Psoas muscle (tissue), 8 donors: ENCODE data around the gene TXLNG. TPM values are rescaled to one million over a fixed set of nuclear protein-coding genes. Genes with fewer than 3 reads are reported as not detected.
A peak's percentile ranks its signal among the peaks of the same experiment; 100 is the strongest.

Experiments used
- ATAC-seq, 4 donors: fragments of 200-7000 bp; cut with Tn5 transposase; one replicate each; pipeline ENCODE4 v1.9.1; 2020; ENCODE audit warnings: moderate library complexity in 3 of 4, mild to moderate bottlenecking in 2 of 4
- DNase-seq, 2 donors: peaks; one replicate each; pipeline ENCODE4 v3.0.0-alpha.2; 2020
- H3K27ac ChIP-seq: fragments of 200-600 bp; one replicate; pipeline ENCODE4 v1.8.0; 2022
- H3K27me3 ChIP-seq, 3 donors: fragments of 200-600 bp in 1 of 3; one replicate each; pipeline versions ENCODE4 v1.6.1 to v1.8.0; 2013 to 2022; ENCODE audit warnings: low read length in 2 of 3, mild to moderate bottlenecking in 2 of 3, moderate library complexity in 1 of 3; ENCODE audit not compliant: insufficient read depth in 3 of 3
- H3K36me3 ChIP-seq, 2 donors: fragments of 200-600 bp in 1 of 2; one replicate each; pipeline versions ENCODE4 v1.6.1 to v1.8.0; 2013 to 2022; ENCODE audit warnings: low read depth in 1 of 2, mild to moderate bottlenecking in 1 of 2, moderate library complexity in 1 of 2; ENCODE audit not compliant: insufficient read depth in 1 of 2
- H3K4me1 ChIP-seq: fragments of 200-600 bp; one replicate; pipeline ENCODE4 v1.8.0; 2022
- H3K4me3 ChIP-seq: fragments of 200-600 bp; one replicate; pipeline ENCODE4 v1.8.0; 2022; ENCODE audit warnings: mild to moderate bottlenecking
- H3K9me3 ChIP-seq: fragments of 200-600 bp; one replicate; pipeline ENCODE4 v1.8.0; 2022
- CTCF ChIP-seq: fragments of 200-600 bp; IDR thresholded peaks from one replicate; pipeline ENCODE4 v1.8.0; 2022; ENCODE audit warnings: antibody characterized with exemption
- WGBS, 3 donors: extraction: QIAGEN DNeasy Blood & Tissue Kit; methylation state at CpG; one replicate each; pipeline versions ENCODE4 v1.1.6 to v1.1.7; 2013; 5-methylcytosine and 5-hydroxymethylcytosine counted together
- intact Hi-C, 2 donors: fragments of 100-400 bp; cut with DNase I; formaldehyde crosslinking; loops; one replicate each; pipeline versions ENCODE4 v1.11.0 to v1.14.2; 2022
- polyA plus RNA-seq, 3 donors: library from polyadenylated mRNA; stranded (reverse); fragments of 200-250 nt; gene quantifications; one replicate each; pipeline ENCODE4 v1.2.3, GENCODE V29; 2013
- total RNA-seq, 4 donors: library from RNA; stranded (reverse); fragmentation: NEBNext Ultra II Directional in 2 of 4; extraction: Animal tissue kit (Norgen Biotek cat#: 25700) in 2 of 4; gene quantifications; one replicate each; pipeline versions ENCODE4 v1.2.1 to v1.2.4, GENCODE V29; 2021 to 2023
- donor health status: healthy with polysubstance abuse.
- donor health status: DM: no; HTN: no; CAD: no; lungs with moderate emphysema.
- donor health status: Bipolar disorder and iron deficiency.
- donor health status: healthy.
- donor health status: DM: yes; HTN: yes; CAD: no.
- donor health status: DM: no; HTN: no; CAD: no.
- donor health status: DM: no; HTN: no; CAD: no.
- donor health status: DM: yes; HTN: yes; CAD: no.

Gene TXLNG
- total and polyA plus RNA-seq, 7 donors = 5.6 to 10.1 (median 8.1) TPM

DNA sequence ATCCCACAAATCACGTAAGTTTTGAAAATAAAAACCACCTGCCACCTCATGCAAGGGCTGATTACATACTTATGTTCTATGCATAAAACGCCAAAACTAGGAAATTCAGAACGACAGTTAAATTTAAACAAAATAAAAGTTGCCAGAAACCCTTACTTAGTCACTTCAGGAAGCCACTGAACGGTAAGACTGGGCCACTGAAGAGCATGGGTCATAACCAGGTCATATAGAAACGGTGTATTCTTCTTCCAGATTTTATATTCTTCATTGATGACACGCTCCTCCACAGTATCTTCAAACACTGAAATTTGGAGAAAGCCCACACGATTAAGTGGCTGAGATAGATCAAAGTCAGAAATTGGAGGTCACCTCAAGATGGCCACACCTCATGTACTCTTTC, 82.7 kb downstream of the TXLNG start:
- TF ChIP-seq CTCF = no peak
- no peak for DNase-seq
- H3K27ac ChIP-seq = peak overlapping the region; percentile 94
- ATAC-seq = no peak
- peaks cover 0 to 2% of the 10 kb centered on the region in 2 donors for H3K36me3 ChIP-seq
- 10 to 47% (median 12%) methylated on average over 7 of the region's 7 CpGs for WGBS, 3 donors
- no peaks in the 10 kb centered on the region for H3K27me3 ChIP-seq
- H3K4me1 ChIP-seq = peaks cover 15% of the 10 kb centered on the region
- no peaks in the 10 kb centered on the region for H3K9me3 ChIP-seq
- intact Hi-C loops = loop anchor here (10.0 kb wide), 1 partner anchor 144 kb away; no protein-coding TSS in a partner anchor
- peak overlapping the region; percentile 79 for H3K4me3 ChIP-seq

- 0 to 3% (median 0%) methylated on average over 15 to 66 of the region's 92 CpGs for WGBS, 3 donors
- DNase-seq = peak in 1 of 2 donors; percentile 50
- H3K4me1 ChIP-seq = peaks cover 15% of the 10 kb centered on the region
These were observed 83.3 kb downstream of the TXLNG start for GRCh38 chrX:16869393-16870094.

GRCh38 chrX:16870095-16870861, 84.0 kb downstream of the TXLNG start, which contains the start of gene RBBP7:
TSS of gene RBBP7 (minus strand) at chrX:16870362. CDS start at chrX:16870053, 309 bp downstream.
- peak; percentile 95 to 98 for DNase-seq
- peak within 1 kb of the TSS; percentile 94 for H3K27ac ChIP-seq
- no peak for TF ChIP-seq CTCF
- no peaks in the 10 kb centered on the region for H3K9me3 ChIP-seq
- intact Hi-C loops = loop anchor here in 1 of 2 donors (5.0 kb wide), 1 partner anchor 33 kb away; no protein-coding TSS in a partner anchor
- ATAC-seq = peak; percentile 94 to 97 (median 96)
- peaks cover 0 to 8% (median 0%) of the 10 kb centered on the region in 3 donors for H3K27me3 ChIP-seq
- WGBS, 3 donors = 0 to 1% (median 1%) methylated on average over 4 to 82 of the region's 84 CpGs
- H3K4me3 ChIP-seq = peak within 1 kb of the TSS; percentile 79
- peaks cover 0 to 2% of the 10 kb centered on the region in 2 donors for H3K36me3 ChIP-seq
- H3K4me1 ChIP-seq = peaks cover 15% of the 10 kb centered on the region

More at GRCh38 chrX:16869393-16870094, 83.3 kb downstream of the TXLNG start:
- TF ChIP-seq CTCF = no peak
- Histone ChIP-seq H3K27ac (peak overlapping the region; percentile 94), H3K4me3 (peak overlapping the region; percentile 79), H3K36me3 (peaks cover 0 to 2% of the 10 kb centered on the region in 2 donors), H3K27me3 (peaks cover 0 to under 1% (median 0%) of the 10 kb centered on the region in 3 donors), H3K9me3 (no peaks in the 10 kb centered on the region)
- ATAC-seq = peak; percentile 4 to 31 (median 16)
- intact Hi-C loops = loop anchor here (5.0 to 10.0 kb wide), 2 partner anchors 32 to 145 kb away; no protein-coding TSS in a partner anchor

DNA sequence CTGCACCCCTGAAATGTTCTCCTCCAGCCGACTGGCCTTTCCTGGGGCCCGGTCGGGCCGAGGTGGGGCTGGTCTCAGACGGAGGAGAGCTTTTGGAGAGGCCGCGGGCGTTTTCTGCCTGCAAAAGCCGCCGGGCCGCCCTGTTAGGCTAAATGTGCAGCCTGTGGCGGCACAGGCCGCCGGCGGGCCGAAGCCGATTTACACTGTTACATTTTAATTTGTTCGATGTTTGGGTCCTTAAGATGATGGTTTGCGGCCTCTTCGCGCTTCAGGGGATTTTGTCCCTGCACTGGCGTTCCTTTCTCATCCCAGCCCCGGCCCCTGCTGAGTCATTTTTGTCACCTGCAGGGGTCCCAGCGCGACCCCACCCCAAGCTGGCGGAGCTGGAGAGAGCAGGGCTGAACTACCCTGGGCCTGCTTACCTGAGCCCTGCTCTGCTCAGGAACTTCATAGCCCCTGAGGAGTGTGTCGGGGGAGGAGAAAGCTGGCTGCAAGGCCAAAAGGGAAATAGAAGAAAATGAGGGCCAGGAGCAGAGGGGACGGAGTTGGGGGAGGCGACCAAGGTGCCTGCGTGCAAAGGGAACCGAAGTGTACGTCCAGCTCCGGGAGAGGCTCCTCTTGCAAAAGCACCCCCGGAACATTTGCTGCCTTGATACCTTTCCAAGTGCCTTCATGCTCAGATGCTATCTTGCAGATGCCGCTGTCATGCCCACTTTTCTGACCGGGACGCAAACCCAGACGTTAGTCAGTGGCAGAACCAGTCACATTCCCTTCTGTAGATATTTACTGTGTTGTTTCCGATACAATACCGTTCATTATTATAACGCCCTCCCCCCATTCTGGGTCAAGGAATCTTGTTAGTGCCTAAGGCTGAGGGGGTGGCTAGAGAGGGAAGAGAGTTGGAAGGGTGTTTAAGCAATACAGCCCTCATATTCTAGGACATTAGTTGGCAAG, 84.9 kb downstream of the TXLNG start:
- ATAC-seq = peak in 3 of 4 donors; percentile 2 to 44 (median 40)
- 3 to 11% (median 4%) methylated on average over 38 to 41 of the region's 41 CpGs for WGBS, 3 donors
- H3K9me3 ChIP-seq = no peaks in the 10 kb centered on the region
- DNase-seq = peak; percentile 16 to 68
- H3K27ac ChIP-seq = peak overlapping the region; percentile 82
- H3K36me3 ChIP-seq = peaks cover 0 to under 1% of the 10 kb centered on the region in 2 donors
- intact Hi-C loops = loop anchor here in 1 of 2 donors (5.0 kb wide), 1 partner anchor 34 kb away; no protein-coding TSS in a partner anchor
- peak overlapping the region; percentile 77 for H3K4me3 ChIP-seq
- peaks cover 0 to 14% (median 0%) of the 10 kb centered on the region in 3 donors for H3K27me3 ChIP-seq
- H3K4me1 ChIP-seq = peaks cover 15% of the 10 kb centered on the region
- TF ChIP-seq CTCF = no peak
